ENCODE data around the gene LCA5L.
A peak's percentile ranks its signal among the peaks of the same experiment; 100 is the strongest.

LCA5L gene

DNA sequence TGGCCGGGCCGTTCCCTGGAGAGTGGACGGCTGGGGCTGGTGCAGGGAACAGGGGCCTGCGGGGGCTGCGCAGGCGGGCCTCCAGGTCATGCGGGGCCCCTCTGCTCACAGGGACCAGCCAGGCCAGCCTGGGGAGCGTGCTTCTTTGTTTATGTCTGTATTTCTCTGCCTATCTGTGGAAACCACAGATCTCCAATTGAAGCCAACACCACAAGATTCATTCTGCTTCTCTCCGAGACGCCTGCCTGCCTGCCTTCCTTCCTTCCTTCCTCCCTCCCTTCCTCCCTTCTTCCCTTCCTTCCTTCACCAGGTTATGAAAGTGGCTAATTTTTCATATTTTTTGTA, 56.8 kb downstream of the LCA5L start:
- Histone ChIP-seq H3K36me3 (peaks cover 30% of the 10 kb centered on the region), H3K4me3 (ENCODE audit: low read depth, low read length) (no peak overlapping the region), H3K9me3 (ENCODE audit: severe bottlenecking) (no peaks in the 10 kb centered on the region), H3K27ac (no peak overlapping the region), H3K27me3 (ENCODE audit: insufficient read depth, low read depth, severe bottlenecking) (no peaks in the 10 kb centered on the region)
- no peak for DNase-seq
- TF ChIP-seq, protein P1, sequence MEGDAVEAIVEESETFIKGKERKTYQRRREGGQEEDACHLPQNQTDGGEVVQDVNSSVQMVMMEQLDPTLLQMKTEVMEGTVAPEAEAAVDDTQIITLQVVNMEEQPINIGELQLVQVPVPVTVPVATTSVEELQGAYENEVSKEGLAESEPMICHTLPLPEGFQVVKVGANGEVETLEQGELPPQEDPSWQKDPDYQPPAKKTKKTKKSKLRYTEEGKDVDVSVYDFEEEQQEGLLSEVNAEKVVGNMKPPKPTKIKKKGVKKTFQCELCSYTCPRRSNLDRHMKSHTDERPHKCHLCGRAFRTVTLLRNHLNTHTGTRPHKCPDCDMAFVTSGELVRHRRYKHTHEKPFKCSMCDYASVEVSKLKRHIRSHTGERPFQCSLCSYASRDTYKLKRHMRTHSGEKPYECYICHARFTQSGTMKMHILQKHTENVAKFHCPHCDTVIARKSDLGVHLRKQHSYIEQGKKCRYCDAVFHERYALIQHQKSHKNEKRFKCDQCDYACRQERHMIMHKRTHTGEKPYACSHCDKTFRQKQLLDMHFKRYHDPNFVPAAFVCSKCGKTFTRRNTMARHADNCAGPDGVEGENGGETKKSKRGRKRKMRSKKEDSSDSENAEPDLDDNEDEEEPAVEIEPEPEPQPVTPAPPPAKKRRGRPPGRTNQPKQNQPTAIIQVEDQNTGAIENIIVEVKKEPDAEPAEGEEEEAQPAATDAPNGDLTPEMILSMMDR (IDR thresholded peaks at IDR 0.05; ENCODE audit: low read depth, low read length): no peak

DNA sequence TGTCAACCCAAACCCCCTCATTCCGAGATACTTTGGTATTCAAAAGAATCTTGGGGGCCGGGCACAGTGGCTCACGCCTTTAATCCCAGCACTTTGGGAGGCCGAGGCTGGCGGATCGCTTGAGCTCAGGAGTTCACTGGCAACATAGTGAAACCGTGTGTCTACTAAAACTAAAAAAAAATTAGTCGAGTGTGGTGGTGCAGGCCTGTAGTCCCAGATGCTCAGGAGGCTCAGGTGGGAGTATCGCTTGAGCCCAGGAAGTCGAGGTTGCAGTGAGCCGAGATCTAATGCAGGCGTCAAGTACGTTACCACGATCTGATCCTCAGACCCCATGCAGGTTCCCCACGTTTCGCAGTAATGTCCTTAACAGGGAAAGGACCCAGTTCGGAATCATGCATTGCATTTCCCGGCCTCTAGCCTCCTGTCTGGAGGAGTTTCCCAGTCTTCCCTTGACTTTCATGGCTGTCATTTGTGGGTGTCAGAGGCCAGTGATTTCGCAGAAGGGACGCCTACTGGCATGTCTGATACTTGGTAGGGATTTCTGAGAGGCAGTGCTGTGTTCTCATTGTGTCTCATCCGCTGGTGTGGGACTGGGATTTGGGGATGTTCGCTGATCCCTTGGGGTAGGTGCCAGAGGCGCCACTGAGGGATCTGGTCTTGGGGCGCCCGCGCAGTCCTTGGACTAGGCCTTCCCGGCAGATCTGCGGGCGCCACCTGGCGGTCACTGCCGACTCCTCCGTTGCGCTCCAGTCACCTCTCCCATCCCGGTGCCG, 57.4 kb downstream of the LCA5L start:
- peak; percentile 94 for DNase-seq
- TF ChIP-seq, protein P1 (IDR thresholded peaks at IDR 0.05; ENCODE audit: low read depth, low read length): peak; percentile 98
- Histone ChIP-seq H3K27ac (no peak overlapping the region), H3K4me3 (ENCODE audit: low read depth, low read length) (no peak overlapping the region), H3K9me3 (ENCODE audit: severe bottlenecking) (no peaks in the 10 kb centered on the region), H3K36me3 (peaks cover 24% of the 10 kb centered on the region), H3K27me3 (ENCODE audit: insufficient read depth, low read depth, severe bottlenecking) (no peaks in the 10 kb centered on the region)

DNA sequence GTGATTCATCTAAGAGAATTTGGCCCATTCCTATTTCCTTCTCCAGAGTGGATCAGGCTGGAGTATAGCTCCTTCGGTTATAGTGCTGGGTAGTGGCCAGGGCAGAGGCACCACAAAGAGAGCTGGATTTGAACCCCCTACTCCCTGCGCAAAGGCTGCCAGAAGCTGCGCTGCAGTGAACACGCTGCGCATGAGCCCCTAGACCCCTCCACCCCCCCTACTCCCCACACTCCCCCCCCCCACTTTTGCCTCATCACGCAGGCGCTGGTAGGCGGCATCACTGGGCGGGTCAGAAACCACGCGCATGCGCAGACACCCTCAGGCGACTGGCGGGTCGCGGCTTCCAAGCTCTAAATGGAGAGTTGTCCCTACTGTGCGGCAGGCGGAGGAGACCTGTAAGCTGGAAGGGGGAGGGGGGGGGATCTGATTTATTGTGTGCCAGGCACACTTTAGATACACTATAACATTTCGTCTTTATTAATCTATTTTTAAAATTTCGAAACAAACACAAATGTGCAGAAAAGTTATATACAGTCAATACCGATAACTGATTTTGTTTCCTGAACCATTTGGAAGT, 58.0 kb downstream of the LCA5L start:
- H3K27ac ChIP-seq: no peak overlapping the region
- TF ChIP-seq, protein P1 (IDR thresholded peaks at IDR 0.05; ENCODE audit: low read depth, low read length): no peak
- no peak for DNase-seq
- H3K4me3 ChIP-seq (ENCODE audit: low read depth, low read length): no peak overlapping the region
- H3K27me3 ChIP-seq (ENCODE audit: insufficient read depth, low read depth, severe bottlenecking): no peaks in the 10 kb centered on the region
- peaks cover 18% of the 10 kb centered on the region for H3K36me3 ChIP-seq
- no peaks in the 10 kb centered on the region for H3K9me3 ChIP-seq (ENCODE audit: severe bottlenecking)

DNA sequence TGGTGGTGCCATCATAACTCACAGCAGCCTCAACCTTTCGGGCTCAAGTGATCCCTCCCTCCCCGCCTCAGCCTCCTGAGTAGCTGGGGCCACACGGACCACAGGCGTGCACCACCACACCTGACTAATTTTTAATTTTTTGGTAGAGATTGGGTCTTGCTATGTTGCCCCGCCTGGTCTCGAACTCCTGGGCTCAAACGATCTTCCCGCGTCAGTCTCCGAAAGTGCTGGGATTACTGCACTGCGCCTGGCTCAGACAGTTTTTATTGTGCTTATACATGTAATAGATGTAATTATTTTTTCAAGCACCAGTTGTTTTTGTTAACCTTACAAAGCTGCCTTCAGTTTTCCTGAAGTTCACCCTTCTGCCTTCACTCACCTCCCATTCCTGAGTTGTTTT, 58.7 kb downstream of the LCA5L start:
- Histone ChIP-seq H3K36me3 (peaks cover 16% of the 10 kb centered on the region), H3K27me3 (ENCODE audit: insufficient read depth, low read depth, severe bottlenecking) (no peaks in the 10 kb centered on the region), H3K27ac (no peak overlapping the region), H3K4me3 (ENCODE audit: low read depth, low read length) (no peak overlapping the region), H3K9me3 (ENCODE audit: severe bottlenecking) (no peaks in the 10 kb centered on the region)
- TF ChIP-seq, protein P1 (IDR thresholded peaks at IDR 0.05; ENCODE audit: low read depth, low read length): no peak
- DNase-seq: no peak

DNA sequence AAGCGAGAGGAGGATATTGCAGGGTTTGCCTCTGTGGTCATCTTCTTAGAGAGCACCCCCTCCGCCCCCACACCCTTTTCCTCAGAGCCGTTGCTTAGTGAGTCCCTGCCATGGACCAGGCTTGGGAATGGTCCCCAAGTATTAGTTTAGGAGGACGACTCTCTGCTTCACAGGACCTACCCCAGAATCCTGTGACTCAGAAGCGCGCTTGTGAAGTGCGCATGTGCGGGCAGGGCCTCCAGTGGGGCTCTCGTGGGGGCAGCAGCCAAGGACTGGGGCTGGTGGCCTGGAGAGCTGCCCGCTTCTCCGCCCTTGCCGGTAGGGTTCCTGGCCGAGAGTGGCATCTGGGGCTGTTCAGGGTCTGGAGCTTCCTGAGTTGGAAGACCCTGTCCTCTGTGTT, 59.4 kb downstream of the LCA5L start:
- H3K9me3 ChIP-seq (ENCODE audit: severe bottlenecking): no peaks in the 10 kb centered on the region
- no peaks in the 10 kb centered on the region for H3K27me3 ChIP-seq (ENCODE audit: insufficient read depth, low read depth, severe bottlenecking)
- peaks cover 12% of the 10 kb centered on the region for H3K36me3 ChIP-seq
- TF ChIP-seq, protein P1 (IDR thresholded peaks at IDR 0.05; ENCODE audit: low read depth, low read length): no peak
- no peak for DNase-seq
- no peak overlapping the region for H3K4me3 ChIP-seq (ENCODE audit: low read depth, low read length)
- H3K27ac ChIP-seq: no peak overlapping the region
